Lower leg skin (tissue), 3 donors: ENCODE results near the gene C4BPA.

Source experiments
- CTCF ChIP-seq, 3 donors: fragments of 450-650 bp; IDR thresholded peaks; one replicate each; pipeline ENCODE4 v1.5.1; 2016; ENCODE audit warnings: antibody characterized with exemption in 3 of 3, mild to moderate bottlenecking in 3 of 3, moderate library complexity in 2 of 3
- POLR2A ChIP-seq, 2 donors: fragments of 450-650 bp; IDR thresholded peaks; one replicate each; pipeline ENCODE4 v1.6.1; 2016 to 2017; ENCODE audit warnings: antibody characterized with exemption in 2 of 2, mild to moderate bottlenecking in 1 of 2, moderate library complexity in 1 of 2

- TF ChIP-seq CTCF (IDR thresholded peaks at IDR 0.05), result no peak
- no peak for TF ChIP-seq POLR2A (IDR thresholded peaks at IDR 0.05)
Measured at GRCh38 chr1:207130252-207131036, 26.4 kb downstream of the C4BPA start.
